Tongue (tissue), 2 donors: Measurements from ENCODE around the gene SMAD4. TPM values are rescaled to one million over a fixed set of nuclear protein-coding genes. Genes with fewer than 3 reads are reported as not detected.
"Not testable (repeated sequence)": the region's sequence is repeated elsewhere in the genome, so short reads cannot be mapped to it uniquely, and the experiment has no call there.

Experiments
- DNase-seq: peaks from one replicate; pipeline ENCODE4 v3.0.0-alpha.2; 2015
- total RNA-seq: library from RNA; depleted of rRNA; stranded (reverse); fragments of >200 nt; gene quantifications from one replicate; pipeline ENCODE4 v1.2.3, GENCODE V29; 2014

Gene SMAD4
- total RNA-seq, 1 donor from 2014 or later, result 86.1 TPM

DNA sequence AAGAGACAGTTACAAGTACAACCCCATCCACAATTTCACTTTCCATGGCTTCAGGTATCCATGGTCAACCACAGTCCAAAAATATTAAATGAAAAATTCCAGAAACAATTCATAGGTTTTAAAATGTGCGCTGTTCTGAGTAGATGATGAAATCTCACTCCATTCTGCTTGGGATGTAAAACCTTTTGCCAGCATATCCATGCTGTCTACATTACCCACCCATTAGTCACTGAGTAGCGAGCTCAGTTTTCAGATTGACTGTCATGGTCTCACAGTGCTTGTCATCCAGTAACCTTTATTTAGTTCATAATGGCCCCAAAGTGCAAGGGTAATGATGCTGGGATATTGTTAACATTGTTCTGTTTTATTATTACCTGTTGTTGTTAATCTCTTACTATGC lies 40.5 kb downstream of the SMAD4 start:
- no peak for DNase-seq

DNA sequence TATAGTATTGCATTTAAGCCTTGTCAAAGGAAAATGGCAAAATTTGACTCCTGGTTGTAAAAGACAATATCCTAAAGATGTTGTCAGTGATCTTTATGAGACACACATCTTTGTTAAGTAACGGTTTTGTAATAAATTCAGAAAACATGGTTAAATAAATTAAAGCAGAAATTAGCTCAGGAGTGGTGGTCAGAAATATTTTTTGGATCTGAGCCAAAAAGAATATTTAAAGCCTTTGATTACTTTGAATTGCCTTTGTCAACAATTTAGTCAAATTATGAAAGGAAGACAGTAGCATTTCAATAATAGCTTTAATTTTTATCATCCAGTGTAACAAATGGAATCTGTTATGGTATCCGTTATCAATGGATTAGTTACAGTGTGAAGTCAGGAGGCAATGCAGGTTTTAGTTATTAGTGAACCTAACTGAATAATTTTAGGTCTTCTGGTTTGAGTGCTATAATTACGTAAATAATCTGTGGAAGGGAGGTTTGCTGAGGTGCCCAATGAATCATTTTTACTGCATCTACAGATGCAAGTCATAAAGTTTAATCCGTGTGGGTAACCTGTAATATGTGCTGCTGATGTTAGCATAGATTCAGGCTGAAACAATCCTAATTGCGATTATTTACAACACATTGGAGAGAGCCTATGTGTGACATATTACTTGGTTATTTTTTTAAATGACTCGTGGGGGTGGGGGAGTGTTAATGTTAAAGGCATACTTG lies 42.7 kb downstream of the SMAD4 start:
- DNase-seq, result no peak

DNA sequence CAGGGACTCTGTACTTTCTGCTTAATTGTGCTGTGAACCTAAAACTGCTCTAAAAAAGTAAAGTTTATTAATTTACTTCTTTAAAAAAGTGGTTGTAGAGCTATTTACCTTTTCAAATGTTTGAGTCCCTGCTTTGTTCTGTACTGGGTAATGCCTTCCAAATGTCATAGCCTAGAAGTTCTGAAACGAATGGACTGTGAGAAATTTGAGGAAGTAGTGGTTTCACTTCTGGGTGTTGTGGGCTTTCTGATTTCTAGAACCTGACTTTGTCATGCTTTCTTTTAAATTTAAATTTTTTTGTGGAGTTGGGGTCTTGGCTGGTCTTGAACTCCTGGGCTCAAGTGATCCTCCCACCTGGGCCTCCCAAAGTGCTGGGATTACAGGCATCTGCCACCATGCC lies 44.6 kb downstream of the SMAD4 start:
- DNase-seq, result no peak

DNA sequence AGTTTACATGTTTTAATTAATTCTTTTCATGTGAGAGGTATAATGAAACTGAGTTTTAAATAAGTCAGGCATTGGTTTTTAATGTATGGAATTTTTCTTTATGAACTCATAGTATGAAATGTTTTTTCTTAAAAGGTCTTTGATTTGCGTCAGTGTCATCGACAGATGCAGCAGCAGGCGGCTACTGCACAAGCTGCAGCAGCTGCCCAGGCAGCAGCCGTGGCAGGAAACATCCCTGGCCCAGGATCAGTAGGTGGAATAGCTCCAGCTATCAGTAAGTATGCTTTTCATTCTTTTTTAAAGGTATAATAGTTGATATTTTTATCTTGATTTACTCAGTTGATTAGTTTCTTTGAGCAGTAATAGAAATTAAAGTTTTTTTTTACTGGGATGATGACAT lies 46.5 kb downstream of the SMAD4 start:
- DNase-seq, result peak; percentile 35

DNA sequence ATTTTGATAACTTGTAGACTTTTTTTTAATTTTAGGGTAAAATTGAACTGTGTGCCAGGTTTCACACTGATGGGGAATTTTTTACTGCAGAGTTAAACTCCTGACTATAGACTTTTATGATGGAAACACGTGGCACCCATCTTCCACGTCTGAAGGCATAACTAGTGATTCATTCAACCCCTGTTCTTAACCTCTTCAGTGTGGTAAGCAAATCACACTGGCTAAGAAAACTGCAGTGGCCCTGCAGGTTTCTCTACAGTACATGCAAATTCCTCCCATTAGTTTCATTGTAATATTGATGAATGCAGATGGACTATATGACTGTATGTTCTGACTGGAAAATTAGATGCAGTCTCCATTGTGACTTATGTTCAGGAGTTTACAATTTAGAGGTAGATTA lies 47.2 kb downstream of the SMAD4 start:
- no peak for DNase-seq

DNA sequence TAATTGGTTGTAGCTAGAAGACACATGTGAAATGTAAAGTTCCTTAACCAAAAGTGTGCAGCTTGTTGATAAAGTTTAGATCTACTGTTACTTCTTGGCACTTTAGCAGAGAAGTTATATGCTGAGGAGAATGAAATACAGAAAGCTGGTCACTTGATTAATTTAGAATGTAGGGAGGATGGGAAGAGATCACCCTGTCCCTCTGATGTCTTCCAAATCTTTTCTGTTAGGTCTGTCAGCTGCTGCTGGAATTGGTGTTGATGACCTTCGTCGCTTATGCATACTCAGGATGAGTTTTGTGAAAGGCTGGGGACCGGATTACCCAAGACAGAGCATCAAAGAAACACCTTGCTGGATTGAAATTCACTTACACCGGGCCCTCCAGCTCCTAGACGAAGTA lies 48.0 kb downstream of the SMAD4 start:
- DNase-seq, result no peak

DNA sequence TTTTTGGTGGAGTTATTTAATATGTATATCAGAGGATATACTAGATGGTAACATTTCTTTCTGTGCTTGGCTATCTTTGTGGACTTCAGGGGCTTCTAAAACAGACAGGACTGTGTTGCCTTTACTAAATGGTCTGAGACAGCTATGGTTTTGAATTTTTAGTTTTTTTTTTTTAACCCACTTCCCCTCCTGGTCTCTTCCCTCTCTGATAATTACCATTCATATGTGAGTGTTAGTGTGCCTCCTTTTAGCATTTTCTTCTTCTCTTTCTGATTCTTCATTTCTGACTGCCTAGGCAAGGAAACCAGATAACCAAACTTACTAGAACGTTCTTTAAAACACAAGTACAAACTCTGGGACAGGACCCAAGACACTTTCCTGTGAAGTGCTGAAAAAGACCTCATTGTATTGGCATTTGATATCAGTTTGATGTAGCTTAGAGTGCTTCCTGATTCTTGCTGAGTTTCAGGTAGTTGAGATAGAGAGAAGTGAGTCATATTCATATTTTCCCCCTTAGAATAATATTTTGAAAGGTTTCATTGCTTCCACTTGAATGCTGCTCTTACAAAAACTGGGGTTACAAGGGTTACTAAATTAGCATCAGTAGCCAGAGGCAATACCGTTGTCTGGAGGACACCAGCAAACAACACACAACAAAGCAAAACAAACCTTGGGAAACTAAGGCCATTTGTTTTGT lies 52.7 kb downstream of the SMAD4 start:
- DNase-seq, result no peak

DNA sequence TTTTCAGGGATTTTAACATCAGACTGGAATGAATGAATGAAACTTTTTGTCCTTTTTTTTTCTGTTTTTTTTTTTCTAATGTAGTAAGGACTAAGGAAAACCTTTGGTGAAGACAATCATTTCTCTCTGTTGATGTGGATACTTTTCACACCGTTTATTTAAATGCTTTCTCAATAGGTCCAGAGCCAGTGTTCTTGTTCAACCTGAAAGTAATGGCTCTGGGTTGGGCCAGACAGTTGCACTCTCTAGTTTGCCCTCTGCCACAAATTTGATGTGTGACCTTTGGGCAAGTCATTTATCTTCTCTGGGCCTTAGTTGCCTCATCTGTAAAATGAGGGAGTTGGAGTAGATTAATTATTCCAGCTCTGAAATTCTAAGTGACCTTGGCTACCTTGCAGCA lies 53.4 kb downstream of the SMAD4 start:
- DNase-seq, result no peak

DNA sequence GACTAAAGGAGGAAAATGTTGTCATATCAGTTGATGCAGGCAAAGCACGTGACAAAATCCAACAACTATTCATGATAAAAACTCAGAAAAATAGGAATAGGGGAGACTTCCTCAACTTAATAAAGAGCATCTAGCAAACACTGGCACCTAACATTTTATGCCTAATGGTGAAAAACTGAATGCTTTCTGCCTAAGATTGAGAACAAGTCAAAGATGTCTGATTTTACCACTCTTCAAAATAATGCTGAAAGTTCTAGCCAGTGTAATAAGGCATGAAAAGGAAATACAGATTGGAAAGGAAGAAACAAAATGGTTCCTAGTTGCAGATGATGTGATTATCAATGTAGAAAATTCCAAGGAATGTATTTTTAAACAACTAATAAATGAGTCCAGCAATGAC lies 58.4 kb downstream of the SMAD4 start:
- DNase-seq, result no peak

DNA sequence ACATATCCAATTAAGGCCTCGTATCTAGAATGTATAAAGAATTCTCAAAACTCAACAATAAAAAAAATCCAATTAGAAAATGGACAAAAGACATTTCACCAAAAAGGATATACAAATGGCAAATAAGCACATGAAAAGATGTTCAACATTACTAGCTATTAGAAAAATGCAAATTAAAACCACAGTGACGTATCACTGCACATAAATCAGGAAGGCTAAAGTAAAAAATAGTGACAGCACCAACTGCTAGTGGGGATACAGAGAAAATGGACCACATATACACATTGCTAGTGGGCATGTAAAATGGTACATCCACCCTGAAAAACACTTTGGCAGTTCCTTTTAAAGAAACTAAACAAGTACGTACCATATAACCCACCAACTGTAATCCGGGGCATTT lies 59.7 kb downstream of the SMAD4 start:
- no peak for DNase-seq

DNA sequence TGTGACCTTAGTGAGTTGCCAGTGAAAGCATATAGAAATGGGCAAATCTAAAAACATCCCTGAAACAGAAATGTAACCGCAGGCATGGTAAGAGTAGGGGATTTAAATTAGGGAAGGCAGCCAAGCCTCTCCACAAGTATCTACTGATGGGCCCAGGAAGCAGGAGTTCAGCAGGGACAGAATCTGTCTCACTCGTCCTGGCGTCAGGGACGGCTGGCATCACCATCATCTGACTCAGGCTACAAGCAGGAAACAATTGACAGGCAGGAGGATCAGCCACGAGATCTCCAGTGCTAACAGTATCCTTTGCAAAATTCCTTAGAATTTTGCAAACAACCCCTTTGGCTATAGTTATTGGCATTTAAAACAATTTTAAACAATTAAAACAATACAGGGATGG lies 61.3 kb downstream of the SMAD4 start:
- no peak for DNase-seq

DNA sequence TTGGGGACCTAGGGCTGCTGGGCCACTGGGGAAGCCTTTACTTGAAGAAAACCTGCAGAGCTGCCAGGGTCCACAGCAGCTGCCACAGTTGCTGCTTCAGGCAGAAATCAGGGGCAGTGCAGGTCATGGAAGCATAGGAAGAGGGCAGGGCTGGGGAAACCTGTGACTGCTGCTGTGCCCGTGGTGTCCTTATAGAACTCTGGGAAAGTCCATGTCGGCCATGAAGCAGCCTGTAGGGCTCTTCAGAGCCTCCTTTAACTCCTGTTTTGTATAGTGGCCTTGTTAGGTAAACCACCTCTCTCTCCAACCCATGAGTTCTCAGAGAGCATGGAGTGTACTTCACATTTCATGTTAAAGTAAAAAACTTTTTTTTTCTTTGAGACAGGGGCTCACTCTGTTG lies 62.1 kb downstream of the SMAD4 start:
- DNase-seq, result no peak

DNA sequence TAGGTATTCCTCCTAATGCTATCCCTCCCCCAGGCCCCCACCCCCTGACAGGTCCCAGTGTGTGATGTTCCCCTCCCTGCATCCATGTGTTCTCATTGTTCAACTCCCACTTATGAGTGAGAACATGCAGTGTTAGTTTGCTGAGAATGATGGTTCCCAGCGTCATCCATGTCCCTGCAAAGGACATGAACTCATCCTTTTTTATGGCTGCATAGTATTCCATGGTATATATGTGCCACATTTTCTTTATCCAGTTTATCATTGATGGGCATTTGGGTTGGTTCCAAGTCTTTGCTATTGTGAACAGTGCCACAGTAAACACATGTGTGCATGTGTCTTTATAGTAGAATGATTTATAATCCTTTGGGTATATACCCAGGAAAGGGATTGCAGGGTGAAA lies 63.0 kb downstream of the SMAD4 start:
- DNase-seq, result not testable (repeated sequence)

DNA sequence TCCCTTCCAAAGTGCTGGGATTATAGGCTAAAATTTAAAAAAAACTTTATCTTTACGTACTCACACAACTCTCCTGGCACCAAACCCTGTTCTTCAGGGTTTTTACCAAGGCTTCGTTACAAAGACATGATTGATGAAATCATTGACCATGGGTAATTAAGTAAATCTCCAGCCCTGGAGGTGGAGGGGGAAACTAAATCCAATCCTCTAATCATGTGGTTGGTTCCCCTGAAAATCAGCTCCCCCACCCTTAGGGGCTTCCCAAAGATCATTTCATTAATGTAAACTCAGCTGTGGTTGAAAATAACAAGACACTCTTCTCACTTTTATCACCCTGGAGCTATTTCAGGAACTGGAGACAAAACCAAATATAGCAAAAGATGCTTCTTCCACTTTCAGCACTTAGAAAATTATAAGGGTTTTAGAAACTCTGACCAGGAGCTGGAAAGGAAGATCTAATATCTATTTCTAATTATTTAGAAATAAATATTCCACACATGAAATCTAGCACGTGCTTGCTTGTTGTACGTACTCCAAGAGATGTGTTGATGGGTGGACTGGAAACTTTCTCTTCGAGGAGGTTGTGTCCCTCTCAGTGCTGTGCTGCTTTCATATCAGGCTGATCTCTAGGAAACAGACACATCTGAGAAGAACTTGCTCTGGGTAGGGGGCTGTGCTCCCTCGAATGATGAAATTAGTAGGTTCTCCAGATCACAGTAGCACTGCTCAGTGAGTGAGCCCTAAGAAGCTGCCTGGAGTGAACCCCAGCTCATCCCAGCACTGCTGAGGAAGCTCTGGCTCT lies 67.2 kb downstream of the SMAD4 start:
- peak; percentile 32 for DNase-seq

DNA sequence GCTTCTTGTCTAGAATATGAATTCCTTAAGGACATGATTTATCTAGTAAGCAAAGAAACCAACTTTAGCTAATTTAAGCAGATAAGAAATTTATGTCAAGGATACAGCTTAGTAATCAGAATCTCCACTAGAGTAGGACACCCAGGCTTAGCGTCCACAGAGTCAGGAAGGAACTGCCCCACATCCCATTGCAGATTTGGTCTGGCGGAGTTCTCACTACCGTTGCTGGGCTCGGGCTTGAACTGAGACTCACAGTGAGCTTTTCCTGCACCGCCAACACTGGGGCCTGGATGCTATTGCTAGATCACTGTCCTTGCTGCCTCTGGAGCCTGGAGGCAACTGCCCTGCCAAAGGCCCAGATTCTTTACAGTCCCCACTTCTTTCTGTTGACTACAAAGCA lies 68.1 kb downstream of the SMAD4 start:
- no peak for DNase-seq

DNA sequence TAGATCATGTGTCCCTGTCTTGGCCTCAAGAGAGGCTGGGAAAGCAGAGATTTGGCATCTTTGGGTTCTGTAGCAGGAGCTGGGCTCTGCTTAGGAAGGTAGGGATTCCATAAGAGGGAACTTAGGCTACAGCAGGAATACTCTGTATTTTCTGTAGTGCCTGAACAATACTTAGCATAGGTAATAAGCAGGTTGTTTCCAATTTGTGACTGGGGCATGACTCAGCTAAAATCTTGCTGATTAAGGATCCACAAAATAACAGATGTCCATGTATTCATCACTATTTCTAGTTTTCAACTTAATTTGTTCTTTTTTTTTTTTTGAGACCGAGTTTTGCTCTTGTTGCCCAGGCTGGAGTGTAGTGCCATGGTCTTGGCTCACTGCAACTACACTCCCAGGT lies 68.5 kb downstream of the SMAD4 start:
- DNase-seq, result no peak

DNA sequence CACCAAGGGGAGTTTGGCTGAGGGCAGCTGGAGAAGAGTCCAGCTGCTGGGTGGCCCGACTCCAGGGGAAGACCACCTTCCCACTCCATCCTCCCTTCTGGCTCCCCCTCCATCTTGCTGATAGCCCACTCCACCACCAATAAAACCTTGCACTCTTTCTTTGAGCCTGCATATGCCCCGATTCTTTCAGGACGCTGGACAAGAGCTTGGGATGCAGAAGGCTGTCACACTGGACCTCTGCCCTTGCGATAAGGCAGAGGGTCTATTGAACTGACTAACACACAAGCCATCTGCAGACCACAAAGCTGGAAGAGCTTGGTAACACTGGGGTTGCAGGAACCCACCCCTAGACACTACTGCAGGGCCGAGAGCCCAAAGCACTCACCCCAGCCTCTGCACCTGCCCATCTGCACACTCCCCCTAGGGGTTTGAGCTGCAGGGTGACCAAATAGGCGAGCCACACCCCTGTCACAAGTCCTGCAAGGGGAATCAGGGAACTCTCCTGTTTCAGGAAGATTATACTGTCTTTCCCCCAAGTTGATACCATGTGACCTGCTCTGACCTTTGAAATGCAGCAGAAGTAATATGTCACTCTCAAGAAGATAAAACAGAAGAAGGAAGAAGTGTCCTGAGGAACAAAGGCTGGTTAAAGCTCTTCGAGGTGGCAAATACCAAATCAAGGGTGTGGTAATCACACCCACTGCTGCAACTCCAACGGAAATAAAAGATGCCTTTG lies 70.5 kb downstream of the SMAD4 start:
- DNase-seq, result no peak

DNA sequence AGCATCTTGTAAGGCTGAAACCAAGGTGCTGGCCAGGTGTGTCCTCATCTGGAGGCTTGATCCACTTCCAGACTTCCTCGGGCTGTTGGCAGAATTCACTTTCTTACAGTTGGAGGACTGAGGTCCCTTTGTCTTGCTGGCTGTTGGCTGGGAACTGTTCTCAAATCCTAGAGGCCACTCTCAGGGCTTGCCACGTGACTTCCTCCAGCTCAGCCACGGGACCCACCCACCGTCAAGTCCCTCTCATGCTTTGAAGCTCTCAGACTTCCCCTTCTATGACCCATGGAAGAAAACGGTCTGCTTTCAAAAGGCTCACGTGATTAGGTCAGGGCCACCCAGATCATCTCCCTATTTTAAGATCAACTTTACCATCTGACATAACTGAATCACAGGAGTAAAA lies 77.1 kb downstream of the SMAD4 start:
- no peak for DNase-seq

DNA sequence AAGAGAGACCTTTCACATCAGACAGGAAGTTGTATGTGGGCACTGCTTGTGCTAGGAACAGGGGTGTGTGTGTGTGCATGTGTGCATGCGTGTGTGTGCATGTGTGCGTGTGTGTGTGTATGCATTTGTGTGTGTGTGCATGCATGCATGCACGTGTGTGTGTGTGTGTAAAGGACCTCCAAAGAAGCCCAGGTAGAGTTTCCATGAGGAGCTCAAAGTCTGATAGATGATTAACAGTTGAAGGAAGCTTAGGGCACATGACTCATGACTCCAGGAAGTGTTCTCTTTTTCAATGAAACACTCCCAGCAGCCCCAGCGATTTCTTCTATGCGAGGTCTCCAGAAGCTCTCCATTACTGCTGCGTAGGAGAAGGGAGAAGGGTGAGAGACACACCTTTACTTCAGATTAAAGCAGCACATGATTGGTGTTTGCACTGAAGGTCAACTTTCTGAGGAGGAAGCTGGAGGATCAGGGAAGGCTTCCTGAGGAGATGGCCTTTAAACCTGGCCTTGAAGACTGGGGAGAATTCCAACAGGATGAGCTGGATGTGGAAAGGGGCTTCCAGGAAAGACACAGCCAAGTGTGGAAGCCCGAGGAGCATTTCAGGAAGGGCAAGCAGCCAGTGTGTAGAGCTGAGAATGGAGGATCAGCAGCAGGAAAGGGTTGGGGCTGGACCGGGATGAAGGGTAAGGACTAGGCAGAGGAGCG lies 77.7 kb downstream of the SMAD4 start:
- DNase-seq, result no peak

DNA sequence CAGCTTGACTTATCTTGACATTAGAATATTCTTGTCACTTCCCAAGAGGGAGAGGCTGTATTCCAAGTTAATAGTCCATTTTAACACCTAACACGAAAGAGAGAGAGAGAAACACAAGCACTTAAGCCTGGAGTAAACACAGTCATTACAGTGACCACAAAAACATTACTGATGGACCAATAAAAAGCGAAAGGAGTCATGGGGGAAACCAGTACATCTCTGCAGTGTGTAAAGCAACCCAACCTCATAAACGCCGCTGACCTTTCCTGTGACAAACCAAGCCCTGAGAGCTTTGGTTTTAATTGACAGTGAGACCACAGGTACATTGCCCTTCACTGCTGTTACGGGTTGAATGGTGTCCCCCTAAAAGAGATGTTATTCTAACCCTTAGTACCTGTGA lies 78.3 kb downstream of the SMAD4 start:
- no peak for DNase-seq

DNA sequence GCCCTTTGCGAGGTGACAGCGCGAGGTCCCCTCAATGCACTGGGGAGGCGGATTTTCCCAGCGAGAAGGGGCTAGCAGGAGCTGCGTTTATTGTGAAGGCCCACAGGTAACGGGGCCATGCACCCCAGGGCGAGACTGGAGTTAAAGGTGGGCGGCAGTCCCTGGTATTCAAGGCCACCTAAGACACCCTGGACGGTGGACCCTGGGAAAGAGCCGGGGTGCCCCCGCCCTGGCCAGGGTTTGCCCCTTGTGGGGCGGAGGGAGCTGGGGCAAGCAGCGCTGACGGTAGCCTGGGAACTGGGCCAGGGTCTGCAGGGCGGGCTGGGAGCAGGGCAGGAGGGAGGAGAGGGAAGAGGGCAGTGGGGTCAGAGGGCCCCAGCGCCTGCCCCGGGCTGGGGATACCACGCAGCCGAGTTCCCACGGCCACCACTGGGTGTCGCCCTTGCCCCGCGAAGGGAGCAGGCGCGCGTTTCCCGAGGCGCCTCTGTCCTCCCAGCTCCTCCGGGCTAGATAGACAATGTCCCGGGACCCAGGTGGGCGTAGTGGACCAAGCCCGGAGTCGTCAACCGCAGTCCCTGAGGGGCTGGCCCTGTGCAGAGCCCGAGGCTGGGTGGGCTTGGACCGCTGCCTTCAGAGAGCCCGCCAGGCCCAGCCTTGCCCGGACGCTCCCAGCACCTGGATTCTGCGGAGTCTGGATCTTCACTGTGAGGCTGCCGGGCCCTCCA lies 80.2 kb downstream of the SMAD4 start:
- DNase-seq, result peak; percentile 73
